Ascending aorta (tissue), 2 donors: Measurements from ENCODE around the gene ZMAT3. TPM values are rescaled to one million over a fixed set of nuclear protein-coding genes. Genes with fewer than 3 reads are reported as not detected.

Experiments
- DNase-seq, 2 donors: peaks; one replicate each; pipeline ENCODE4 v3.0.0-alpha.2; 2019; ENCODE audit warnings: low spot score in 2 of 2
- H3K27ac ChIP-seq, 2 donors: fragments of 200-600 bp; sonication (generic); one replicate each; pipeline ENCODE4 v1.5.1; 2016 to 2017; ENCODE audit warnings: mild to moderate bottlenecking in 1 of 2
- H3K27me3 ChIP-seq: fragments of 200-600 bp; sonication (generic); one replicate; pipeline ENCODE4 v1.5.1; 2017
- H3K36me3 ChIP-seq, 2 donors: fragments of 200-600 bp; sonication (generic); one replicate each; pipeline ENCODE4 v1.5.1; 2016
- H3K4me1 ChIP-seq, 2 donors: fragments of 200-600 bp; sonication (generic); one replicate each; pipeline ENCODE4 v1.5.1; 2016 to 2017; ENCODE audit warnings: mild to moderate bottlenecking in 1 of 2
- H3K4me3 ChIP-seq, 2 donors: fragments of 200-600 bp; sonication (generic); one replicate each; pipeline ENCODE4 v1.5.1; 2016 to 2017; ENCODE audit warnings: mild to moderate bottlenecking in 1 of 2
- H3K9me3 ChIP-seq, 2 donors: fragments of 200-600 bp; sonication (generic); one replicate each; pipeline ENCODE4 v1.5.1; 2016
- CTCF ChIP-seq, 3 experiments: fragments of 200-600 bp in 2 of 3; fragments of 450-650 bp in 1 of 3; sonication (generic) in 2 of 3; IDR thresholded peaks; one replicate each; pipeline ENCODE4 v1.5.1; 2016 to 2019; ENCODE audit warnings: antibody characterized with exemption in 3 of 3, mild to moderate bottlenecking in 1 of 3, moderate library complexity in 1 of 3
- intact Hi-C: fragments of 100-400 bp; cut with DNase I; formaldehyde crosslinking; loops from one replicate; pipeline ENCODE4 v1.15.1; 2023
- total RNA-seq: library from RNA; depleted of rRNA; stranded (reverse); fragments of >200 nt; gene quantifications from one replicate; pipeline ENCODE4 v1.1.0, GENCODE V29; 2016

The ZMAT3 gene
- total RNA-seq, 1 donor from 2014 or later = 38.0 TPM

DNA sequence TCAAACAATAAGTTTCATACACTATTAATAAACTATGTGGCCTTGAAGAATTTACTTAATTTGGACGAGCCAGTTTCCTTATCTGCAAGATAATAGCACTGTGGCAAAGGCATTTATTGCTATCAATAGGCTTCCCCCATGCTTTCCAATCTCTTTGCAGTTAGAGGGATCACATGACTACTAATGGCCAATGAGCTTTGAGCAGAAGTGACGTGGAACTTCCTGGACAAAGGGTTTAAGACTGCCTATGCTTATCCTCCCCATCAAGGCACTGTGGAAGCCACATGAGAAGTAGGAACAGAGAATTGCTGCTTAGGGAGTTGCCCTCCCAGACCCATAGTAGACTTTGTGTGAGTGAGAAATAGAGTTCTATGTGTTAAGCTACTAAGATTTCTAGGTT, 16.7 kb upstream of the ZMAT3 start:
- H3K4me3 ChIP-seq = no peak overlapping the region
- TF ChIP-seq CTCF (IDR thresholded peaks at IDR 0.05) = no peak
- intact Hi-C loops = no loop called here
- H3K27ac ChIP-seq = no peak overlapping the region
- H3K4me1 ChIP-seq = no peaks in the 10 kb centered on the region
- H3K9me3 ChIP-seq = no peaks in the 10 kb centered on the region
- H3K36me3 ChIP-seq = no peaks in the 10 kb centered on the region
- DNase-seq = no peak
- no peaks in the 10 kb centered on the region for H3K27me3 ChIP-seq

- no peak for TF ChIP-seq CTCF (IDR thresholded peaks at IDR 0.05)
- no peaks in the 10 kb centered on the region for H3K4me1 ChIP-seq
- no peaks in the 10 kb centered on the region for H3K27me3 ChIP-seq
- H3K4me3 ChIP-seq = no peak overlapping the region
- no peaks in the 10 kb centered on the region for H3K9me3 ChIP-seq
- H3K27ac ChIP-seq = no peak overlapping the region
- DNase-seq = no peak
- intact Hi-C loops = no loop called here
- H3K36me3 ChIP-seq = no peaks in the 10 kb centered on the region
Measured at GRCh38 chr3:179083977-179084376, 12.4 kb upstream of the ZMAT3 start.

- intact Hi-C loops = no loop called here
- TF ChIP-seq CTCF (IDR thresholded peaks at IDR 0.05) = no peak
- H3K27me3 ChIP-seq = no peaks in the 10 kb centered on the region
Measured at GRCh38 chr3:179082416-179082815, 10.8 kb upstream of the ZMAT3 start.

DNA sequence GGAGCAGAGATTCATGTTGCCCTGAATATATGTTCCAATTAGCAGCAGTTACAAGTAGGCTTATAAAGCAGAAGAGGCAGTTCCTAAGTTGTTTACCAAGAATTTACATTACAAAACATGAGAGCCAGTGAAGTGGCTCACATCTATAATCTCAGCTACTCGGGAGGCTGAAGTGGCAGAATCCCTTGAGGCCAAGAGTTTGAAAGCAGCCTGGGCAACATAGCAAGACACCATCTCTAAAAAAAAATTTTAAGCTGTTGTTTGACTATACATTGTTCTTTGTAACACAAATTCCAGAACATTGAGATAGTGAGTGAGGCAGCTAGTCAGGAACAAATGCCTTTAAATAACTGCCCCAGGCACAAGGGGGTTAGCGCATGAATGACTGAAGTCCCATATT, 10.3 kb upstream of the ZMAT3 start:
- no peaks in the 10 kb centered on the region for H3K27me3 ChIP-seq
- no peak for DNase-seq
- H3K27ac ChIP-seq = no peak overlapping the region
- no peaks in the 10 kb centered on the region for H3K36me3 ChIP-seq
- intact Hi-C loops = no loop called here
- no peak overlapping the region for H3K4me3 ChIP-seq
- TF ChIP-seq CTCF (IDR thresholded peaks at IDR 0.05) = no peak
- no peaks in the 10 kb centered on the region for H3K4me1 ChIP-seq
- H3K9me3 ChIP-seq = no peaks in the 10 kb centered on the region

More at GRCh38 chr3:179082416-179082815, 10.8 kb upstream of the ZMAT3 start:
- no peak for DNase-seq
- Histone ChIP-seq H3K36me3 (no peaks in the 10 kb centered on the region), H3K4me1 (no peaks in the 10 kb centered on the region), H3K4me3 (no peak overlapping the region), H3K27ac (no peak overlapping the region), H3K9me3 (no peaks in the 10 kb centered on the region)

DNA sequence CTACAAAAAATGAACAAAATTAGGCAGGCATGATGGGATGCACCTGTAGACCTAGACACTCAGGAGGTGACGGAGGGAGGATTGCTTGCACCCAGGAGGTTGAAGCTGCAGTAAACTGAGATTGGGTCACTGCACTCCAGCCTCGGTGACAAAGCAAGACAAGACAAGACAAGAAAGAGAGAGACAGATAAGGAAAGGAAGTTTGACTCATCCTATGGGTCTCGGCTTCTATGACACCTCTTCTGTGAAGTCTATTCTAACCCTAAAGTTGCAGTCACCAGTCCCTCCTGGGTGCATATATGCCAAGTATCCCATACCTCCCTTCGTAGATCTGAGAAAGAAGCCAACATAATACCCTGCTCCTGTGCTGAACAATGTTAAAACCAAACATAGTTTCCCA, 7.9 kb upstream of the ZMAT3 start:
- TF ChIP-seq CTCF (IDR thresholded peaks at IDR 0.05) = no peak

More for the DNA sequence above, 7.9 kb upstream of the ZMAT3 start:
- no peak overlapping the region for H3K4me3 ChIP-seq
- H3K27me3 ChIP-seq = no peaks in the 10 kb centered on the region
- H3K9me3 ChIP-seq = no peaks in the 10 kb centered on the region
- H3K36me3 ChIP-seq = no peaks in the 10 kb centered on the region
- intact Hi-C loops = loop anchor here (10.0 kb wide), 1 partner anchor 235 kb away; no protein-coding TSS in a partner anchor
- no peaks in the 10 kb centered on the region for H3K4me1 ChIP-seq
- no peak for DNase-seq
- H3K27ac ChIP-seq = no peak overlapping the region
